Left colon (tissue), 2 donors: ENCODE measurements around the gene FLT1. TPM values are rescaled to one million over a fixed set of nuclear protein-coding genes. Genes with fewer than 3 reads are reported as not detected.

Experiments
- ATAC-seq: fragments of 200-7000 bp; cut with Tn5 transposase; one replicate; pipeline ENCODE4 v1.9.1; 2020; ENCODE audit warnings: mild to moderate bottlenecking, moderate library complexity
- DNase-seq, 2 donors: peaks; one replicate each; pipeline ENCODE4 v3.0.0-alpha.2; 2020
- intact Hi-C, 2 donors: fragments of 100-400 bp; cut with DNase I in 1 of 2; cut with micrococcal nuclease in 1 of 2; formaldehyde crosslinking; loops; one replicate each; pipeline versions ENCODE4 v1.11.2 to v1.14.0; 2022; cut with DNase I, micrococcal nuclease
- total RNA-seq, 2 donors: library from RNA; stranded (reverse); fragmentation: NEBNext Ultra II Directional; extraction: Animal tissue kit (Norgen Biotek cat#: 25700); gene quantifications; one replicate each; pipeline ENCODE4 v1.2.1, GENCODE V29; 2021
- donor health status: DM: no; HTN: no; CAD: no.
- donor health status: DM: yes; HTN: yes; CAD: no.

FLT1 gene
- total RNA-seq, 2 donors from 2014 or later: 5.7 to 5.8 TPM

- intact Hi-C loops: no loop called here
- ATAC-seq: no peak
- DNase-seq: no peak
Observed at GRCh38 chr13:28411831-28412353, 83.0 kb downstream of the FLT1 start.

- DNase-seq: no peak
- intact Hi-C loops: no loop called here
- ATAC-seq: no peak
Observed at GRCh38 chr13:28410096-28410495, 84.8 kb downstream of the FLT1 start.

GRCh38 chr13:28409648-28410047, 85.3 kb downstream of the FLT1 start:
- ATAC-seq: no peak
- intact Hi-C loops: no loop called here
- no peak for DNase-seq

- DNase-seq: no peak
- no peak for ATAC-seq
- intact Hi-C loops: no loop called here
Observed at GRCh38 chr13:28408863-28409262, 86.1 kb downstream of the FLT1 start.

GRCh38 chr13:28408235-28408848, 86.6 kb downstream of the FLT1 start:
- DNase-seq (no peak), ATAC-seq (peak; percentile 37)
- intact Hi-C loops: no loop called here

- DNase-seq (no peak), ATAC-seq (no peak)
- intact Hi-C loops: no loop called here
Observed at GRCh38 chr13:28406733-28407266, 88.1 kb downstream of the FLT1 start.

GRCh38 chr13:28402057-28402381, 92.9 kb downstream of the FLT1 start:
- DNase-seq (no peak), ATAC-seq (peak; percentile 14)
- intact Hi-C loops: no loop called here

- intact Hi-C loops: no loop called here
- DNase-seq: no peak
- peak; percentile 29 for ATAC-seq
Observed at GRCh38 chr13:28401303-28402056, 93.4 kb downstream of the FLT1 start.

- no peak for DNase-seq
- ATAC-seq: no peak
- intact Hi-C loops: no loop called here
Observed at GRCh38 chr13:28396053-28396452, 98.9 kb downstream of the FLT1 start.

- intact Hi-C loops: no loop called here
- DNase-seq (no peak), ATAC-seq (no peak)
Observed at GRCh38 chr13:28394422-28394821, 100.5 kb downstream of the FLT1 start.

- intact Hi-C loops: no loop called here
- ATAC-seq: no peak
Observed at GRCh38 chr13:28392896-28393505, 101.9 kb downstream of the FLT1 start.

GRCh38 chr13:28392428-28392827, 102.5 kb downstream of the FLT1 start:
- DNase-seq (no peak), ATAC-seq (no peak)

More at GRCh38 chr13:28392896-28393505, 101.9 kb downstream of the FLT1 start:
- no peak for DNase-seq

GRCh38 chr13:28387740-28388501, 107.0 kb downstream of the FLT1 start:
- no peak for ATAC-seq
- intact Hi-C loops: no loop called here
- no peak for DNase-seq

More at GRCh38 chr13:28392428-28392827, 102.5 kb downstream of the FLT1 start:
- intact Hi-C loops: no loop called here

GRCh38 chr13:28385362-28385761, 109.6 kb downstream of the FLT1 start:
- intact Hi-C loops: no loop called here
- ATAC-seq (no peak), DNase-seq (no peak)

- no peak for ATAC-seq
- intact Hi-C loops: no loop called here
- no peak for DNase-seq
Observed at GRCh38 chr13:28384789-28385188, 110.1 kb downstream of the FLT1 start.

- ATAC-seq (no peak), DNase-seq (no peak)
- intact Hi-C loops: no loop called here
Observed at GRCh38 chr13:28380319-28380718, 114.6 kb downstream of the FLT1 start.

- ATAC-seq: no peak
- intact Hi-C loops: no loop called here
- no peak for DNase-seq
Observed at GRCh38 chr13:28379371-28380083, 115.4 kb downstream of the FLT1 start.

- peak; percentile 53 for ATAC-seq
- intact Hi-C loops: no loop called here
- no peak for DNase-seq
Observed at GRCh38 chr13:28376604-28377003, 118.3 kb downstream of the FLT1 start.
